ENCODE data around the gene SLC39A8. TPM values are rescaled to one million over a fixed set of nuclear protein-coding genes. Genes with fewer than 3 reads are reported as not detected.

The SLC39A8 gene
- polyA plus RNA-seq, 3 donors: 1.8 to 7.8 (median 6.1) TPM

DNA sequence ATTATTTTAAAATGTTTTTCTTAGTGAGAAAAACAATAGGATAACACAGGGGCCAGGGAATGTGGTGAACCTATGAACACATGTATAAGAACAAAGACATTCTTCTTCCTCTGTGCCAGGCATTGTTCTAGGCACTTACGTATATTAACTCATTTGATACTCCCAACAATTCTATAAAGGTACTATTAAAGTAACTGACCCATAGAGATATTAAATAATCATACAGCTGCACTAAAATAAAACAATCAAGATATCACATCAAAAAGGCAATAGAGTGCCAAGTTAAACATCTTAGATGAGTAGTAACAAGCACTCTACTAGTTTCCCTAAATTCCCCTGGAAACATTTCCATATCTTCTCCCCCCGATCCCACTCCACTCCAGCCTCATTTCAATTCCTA, 33.4 kb downstream of the SLC39A8 start:
- H3K27ac Mint-ChIP-seq: no peak overlapping the region
- H3K4me1 ChIP-seq (ENCODE audit: control insufficient read depth in 1 of 2, insufficient read depth in 2 of 2, low read length in 2 of 2): peaks cover 6 to 10% of the 10 kb centered on the region in 2 donors
- H4K20me1 ChIP-seq (ENCODE audit: insufficient read depth, low read length): no peaks in the 10 kb centered on the region
- H3K9me3 ChIP-seq (replicated peaks in 1 of 2; ENCODE audit: control insufficient read depth in 1 of 2, insufficient read depth in 1 of 2, low read length in 2 of 2): no peaks in the 10 kb centered on the region
- H3K4me1 Mint-ChIP-seq: peaks cover 8% of the 10 kb centered on the region
- no peak overlapping the region for H3K27ac ChIP-seq (ENCODE audit: low read depth in 1 of 2, low read length in 2 of 2)
- H3K4me3 ChIP-seq (replicated peaks in 1 of 3; ENCODE audit: low read depth in 2 of 3, low read length in 3 of 3): no peak overlapping the region
- no peaks in the 10 kb centered on the region for H3K36me3 ChIP-seq (replicated peaks in 1 of 2; ENCODE audit: control insufficient read depth in 1 of 2, insufficient read depth in 2 of 2, low read length in 2 of 2)
- no peaks in the 10 kb centered on the region for H3K9me3 Mint-ChIP-seq
- no peaks in the 10 kb centered on the region for H3K79me2 ChIP-seq (ENCODE audit: insufficient read depth, low read length)
- DNase-seq: no peak
- TF ChIP-seq CTCF (IDR thresholded peaks at IDR 0.05): no peak
- H3K4me2 ChIP-seq (replicated peaks; ENCODE audit: extremely low read depth, low read length, poor library complexity, severe bottlenecking): no peak overlapping the region
- H3K27me3 Mint-ChIP-seq (ENCODE audit: low read depth in 3 of 3): peaks cover 0 to 1% (median 0%) of the 10 kb centered on the region in 3 donors
- intact Hi-C loops (cut with micrococcal nuclease): no loop called here
- H2AFZ ChIP-seq (ENCODE audit: insufficient read depth, low read depth, low read length, poor library complexity, severe bottlenecking): no peak overlapping the region
- H3K4me3 Mint-ChIP-seq: no peak overlapping the region
- WGBS (ENCODE audit: insufficient coverage): no CpG with 5 or more reads among the region's 2 CpGs
- H3K27me3 ChIP-seq (ENCODE audit: control insufficient read depth in 2 of 2, insufficient read depth in 2 of 2, low read length in 2 of 2): no peaks in the 10 kb centered on the region
- H3K36me3 Mint-ChIP-seq: peaks cover 7 to 13% of the 10 kb centered on the region in 2 donors
- H3K9ac ChIP-seq (ENCODE audit: insufficient read depth, low read length, poor library complexity, severe bottlenecking): no peak overlapping the region

- no peaks in the 10 kb centered on the region for H3K27me3 ChIP-seq (ENCODE audit: control insufficient read depth in 2 of 2, insufficient read depth in 2 of 2, low read length in 2 of 2)
- Mint-ChIP-seq H3K27ac (no peak overlapping the region), H3K9me3 (no peaks in the 10 kb centered on the region), H3K27me3 (ENCODE audit: low read depth in 3 of 3) (no peaks in the 10 kb centered on the region), H3K36me3 (peaks cover 7 to 13% of the 10 kb centered on the region in 2 donors), H3K4me3 (no peak overlapping the region), H3K4me1 (peaks cover 11% of the 10 kb centered on the region)
- H3K27ac ChIP-seq (ENCODE audit: low read depth in 1 of 2, low read length in 2 of 2): no peak overlapping the region
- no peak for DNase-seq
- H3K79me2 ChIP-seq (ENCODE audit: insufficient read depth, low read length): no peaks in the 10 kb centered on the region
- H3K36me3 ChIP-seq (replicated peaks in 1 of 2; ENCODE audit: control insufficient read depth in 1 of 2, insufficient read depth in 2 of 2, low read length in 2 of 2): no peaks in the 10 kb centered on the region
- no peaks in the 10 kb centered on the region for H4K20me1 ChIP-seq (ENCODE audit: insufficient read depth, low read length)
- H3K9ac ChIP-seq (ENCODE audit: insufficient read depth, low read length, poor library complexity, severe bottlenecking): no peak overlapping the region
- H3K9me3 ChIP-seq (replicated peaks in 1 of 2; ENCODE audit: control insufficient read depth in 1 of 2, insufficient read depth in 1 of 2, low read length in 2 of 2): no peaks in the 10 kb centered on the region
- intact Hi-C loops (cut with micrococcal nuclease): no loop called here
- no CpG with 5 or more reads among the region's 1 CpG for whole genome bisulfite sequencing (ENCODE audit: insufficient coverage)
- TF ChIP-seq CTCF (IDR thresholded peaks at IDR 0.05): no peak
- no peak overlapping the region for H2AFZ ChIP-seq (ENCODE audit: insufficient read depth, low read depth, low read length, poor library complexity, severe bottlenecking)
- peaks cover 6 to 10% of the 10 kb centered on the region in 2 donors for H3K4me1 ChIP-seq (ENCODE audit: control insufficient read depth in 1 of 2, insufficient read depth in 2 of 2, low read length in 2 of 2)
- no peak overlapping the region for H3K4me3 ChIP-seq (replicated peaks in 1 of 3; ENCODE audit: low read depth in 2 of 3, low read length in 3 of 3)
- H3K4me2 ChIP-seq (replicated peaks; ENCODE audit: extremely low read depth, low read length, poor library complexity, severe bottlenecking): no peak overlapping the region
Observed at GRCh38 chr4:102311407-102311806, 33.9 kb downstream of the SLC39A8 start.

Data from CD14-positive monocyte (primary cell).